Mononuclear cell (primary cell): Measurements from ENCODE around the gene SBF2. TPM values are rescaled to one million over a fixed set of nuclear protein-coding genes. Genes with fewer than 3 reads are reported as not detected.

Source experiments
- H3K27me3 ChIP-seq: 2 replicates; pipeline ENCODE4 v1.6.0; 2011; ENCODE audit warnings: low read length, control low read depth; ENCODE audit not compliant: insufficient read depth
- H3K4me1 ChIP-seq: 2 replicates; pipeline ENCODE4 v1.5.1; 2011; ENCODE audit warnings: mild to moderate bottlenecking, low read length, control low read depth; ENCODE audit not compliant: insufficient read depth
- H3K4me3 ChIP-seq: 2 replicates; pipeline ENCODE4 v1.5.1; 2011; ENCODE audit warnings: mild to moderate bottlenecking, low read length, moderate library complexity
- H3K9me3 ChIP-seq: 2 replicates; pipeline ENCODE4 v1.5.1; 2011; ENCODE audit warnings: low read depth, mild to moderate bottlenecking, control low read depth, low read length
- total RNA-seq: library from RNA; depleted of rRNA; stranded (reverse); fragments of >200 nt; gene quantifications from one replicate; pipeline ENCODE4 v1.2.3, GENCODE V29; 2012

The SBF2 gene
- total RNA-seq, 1 donor: 35.1 TPM

GRCh38 chr11:9803685-9804418 is 490.2 kb downstream of the SBF2 start:
- Histone ChIP-seq H3K27me3 (no peaks in the 10 kb centered on the region), H3K4me1 (no peaks in the 10 kb centered on the region), H3K9me3 (no peaks in the 10 kb centered on the region), H3K4me3 (no peak overlapping the region)

GRCh38 chr11:9802291-9802861 is 491.6 kb downstream of the SBF2 start:
- Histone ChIP-seq H3K4me1 (no peaks in the 10 kb centered on the region), H3K4me3 (no peak overlapping the region), H3K9me3 (no peaks in the 10 kb centered on the region), H3K27me3 (no peaks in the 10 kb centered on the region)

GRCh38 chr11:9799886-9800285 is 494.1 kb downstream of the SBF2 start:
- H3K4me3 ChIP-seq: no peak overlapping the region
- no peaks in the 10 kb centered on the region for H3K27me3 ChIP-seq
- no peaks in the 10 kb centered on the region for H3K4me1 ChIP-seq
- H3K9me3 ChIP-seq: no peaks in the 10 kb centered on the region

- H3K27me3 ChIP-seq: no peaks in the 10 kb centered on the region
- no peaks in the 10 kb centered on the region for H3K9me3 ChIP-seq
- H3K4me3 ChIP-seq: no peak overlapping the region
- H3K4me1 ChIP-seq: no peaks in the 10 kb centered on the region
Observed at GRCh38 chr11:9797300-9797699, 496.7 kb downstream of the SBF2 start.

GRCh38 chr11:9796854-9797253 is 497.2 kb downstream of the SBF2 start:
- H3K4me3 ChIP-seq: no peak overlapping the region
- H3K4me1 ChIP-seq: no peaks in the 10 kb centered on the region
- no peaks in the 10 kb centered on the region for H3K27me3 ChIP-seq
- H3K9me3 ChIP-seq: no peaks in the 10 kb centered on the region

- Histone ChIP-seq H3K27me3 (no peaks in the 10 kb centered on the region), H3K4me1 (no peaks in the 10 kb centered on the region), H3K9me3 (no peaks in the 10 kb centered on the region), H3K4me3 (no peak overlapping the region)
Observed at GRCh38 chr11:9796266-9796665, 497.8 kb downstream of the SBF2 start.

GRCh38 chr11:9790703-9791102 is 503.3 kb downstream of the SBF2 start:
- no peak overlapping the region for H3K4me3 ChIP-seq
- H3K27me3 ChIP-seq: no peaks in the 10 kb centered on the region
- H3K9me3 ChIP-seq: no peaks in the 10 kb centered on the region
- peaks cover 9% of the 10 kb centered on the region for H3K4me1 ChIP-seq

- Histone ChIP-seq H3K9me3 (no peaks in the 10 kb centered on the region), H3K27me3 (no peaks in the 10 kb centered on the region), H3K4me3 (no peak overlapping the region), H3K4me1 (peaks cover 9% of the 10 kb centered on the region)
Observed at GRCh38 chr11:9789910-9790309, 504.1 kb downstream of the SBF2 start.

- H3K9me3 ChIP-seq: no peaks in the 10 kb centered on the region
- H3K4me3 ChIP-seq: no peak overlapping the region
- H3K4me1 ChIP-seq: peaks cover 9% of the 10 kb centered on the region
- H3K27me3 ChIP-seq: no peaks in the 10 kb centered on the region
Observed at GRCh38 chr11:9787981-9788521, 506.0 kb downstream of the SBF2 start.

- Histone ChIP-seq H3K4me1 (peaks cover 9% of the 10 kb centered on the region), H3K9me3 (no peaks in the 10 kb centered on the region), H3K4me3 (no peak overlapping the region), H3K27me3 (no peaks in the 10 kb centered on the region)
Observed at GRCh38 chr11:9787260-9787659, 506.8 kb downstream of the SBF2 start.

- no peak overlapping the region for H3K4me3 ChIP-seq
- H3K27me3 ChIP-seq: no peaks in the 10 kb centered on the region
- no peaks in the 10 kb centered on the region for H3K9me3 ChIP-seq
- H3K4me1 ChIP-seq: peaks cover 9% of the 10 kb centered on the region
Observed at GRCh38 chr11:9784602-9785315, 509.3 kb downstream of the SBF2 start.

- Histone ChIP-seq H3K4me3 (no peak overlapping the region), H3K9me3 (no peaks in the 10 kb centered on the region), H3K4me1 (peaks cover 8% of the 10 kb centered on the region), H3K27me3 (no peaks in the 10 kb centered on the region)
Observed at GRCh38 chr11:9783986-9784385, 510.0 kb downstream of the SBF2 start.

GRCh38 chr11:9780929-9781328 is 513.1 kb downstream of the SBF2 start:
- H3K4me3 ChIP-seq: no peak overlapping the region
- H3K9me3 ChIP-seq: no peaks in the 10 kb centered on the region
- H3K27me3 ChIP-seq: no peaks in the 10 kb centered on the region
- no peaks in the 10 kb centered on the region for H3K4me1 ChIP-seq

GRCh38 chr11:9777525-9777924 is 516.5 kb downstream of the SBF2 start:
- H3K27me3 ChIP-seq: no peaks in the 10 kb centered on the region
- H3K4me1 ChIP-seq: no peaks in the 10 kb centered on the region
- no peaks in the 10 kb centered on the region for H3K9me3 ChIP-seq
- H3K4me3 ChIP-seq: no peak overlapping the region

- Histone ChIP-seq H3K4me1 (no peaks in the 10 kb centered on the region), H3K27me3 (no peaks in the 10 kb centered on the region), H3K9me3 (no peaks in the 10 kb centered on the region), H3K4me3 (no peak overlapping the region)
Observed at GRCh38 chr11:9777066-9777465, 517.0 kb downstream of the SBF2 start.
